Stimulated activated CD8-positive, alpha-beta memory T cell treated with anti-CD3 and anti-CD28 coated beads, Interleukin-7, amount 100 ng/mL, for 24 hours (primary cell): Measurements from ENCODE around the gene CYP20A1.
"Not testable (repeated sequence)": the region's sequence is repeated elsewhere in the genome, so short reads cannot be mapped to it uniquely, and the experiment has no call there.

ENCODE experiments used
- DNase-seq: peaks from one replicate; pipeline ENCODE4 v3.0.0-alpha.2; 2020; ENCODE audit warnings: low read depth

The CYP20A1 gene

GRCh38 chr2:203282101-203282500, 43.3 kb downstream of the CYP20A1 start:
- no peak for DNase-seq

DNA sequence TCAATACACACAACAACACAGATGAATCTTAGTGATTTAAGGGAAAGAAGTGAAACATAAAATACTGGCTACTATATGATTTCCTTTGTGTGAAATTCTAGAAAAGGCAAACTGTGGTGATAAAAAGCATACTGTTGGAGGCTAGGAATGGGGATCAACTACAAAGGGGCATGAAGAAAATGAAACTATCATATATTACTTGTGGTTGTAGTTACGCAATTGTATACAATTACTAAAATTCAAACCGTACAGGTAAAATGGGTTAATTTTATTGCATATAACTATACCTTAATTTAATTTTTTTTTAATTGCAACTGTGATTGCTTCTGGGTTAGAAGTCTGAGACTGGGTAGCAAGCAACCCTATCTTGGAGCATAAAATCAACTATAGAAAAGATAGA, 47.7 kb downstream of the CYP20A1 start:
- DNase-seq = no peak

DNA sequence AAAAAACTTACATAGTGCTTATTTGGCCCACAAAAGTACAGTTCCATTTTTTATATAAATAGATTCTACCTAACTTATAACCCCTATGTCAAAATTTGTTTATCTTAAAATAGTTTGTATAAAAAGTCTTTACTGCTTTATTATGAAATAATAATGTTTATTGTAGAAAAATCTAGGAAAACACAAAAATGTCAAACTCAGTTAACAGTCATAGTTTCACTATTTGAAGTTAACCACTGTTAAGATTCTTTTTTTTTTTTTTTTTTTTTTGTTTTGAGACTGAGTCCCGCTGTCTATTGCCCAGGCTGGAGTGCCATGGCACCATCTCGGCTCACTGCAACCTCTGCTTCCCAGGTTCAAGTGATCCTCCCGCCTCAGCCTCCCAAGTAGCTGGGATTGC, 62.8 kb downstream of the CYP20A1 start:
- DNase-seq = no peak

DNA sequence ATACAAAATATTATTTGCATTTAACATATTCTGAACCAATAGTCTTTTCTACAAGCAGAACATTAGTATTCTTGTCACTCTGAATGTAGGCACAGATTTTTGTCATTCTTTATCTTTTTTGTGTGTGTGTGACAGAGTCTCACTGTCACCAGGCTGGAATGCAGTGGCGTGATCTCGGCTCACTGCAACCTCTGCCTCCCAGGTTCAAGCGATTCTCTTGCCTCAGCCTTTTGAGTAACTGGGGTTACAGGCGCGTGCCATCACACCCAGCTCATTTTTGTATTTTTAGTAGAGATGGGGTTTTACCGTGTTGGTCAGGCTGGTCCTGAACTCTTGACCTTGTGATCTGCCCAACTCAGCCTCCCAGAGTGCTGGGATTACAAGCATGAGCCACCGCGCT, 63.8 kb downstream of the CYP20A1 start:
- not testable (repeated sequence) for DNase-seq

GRCh38 chr2:203310688-203311436, 72.0 kb downstream of the CYP20A1 start:
- DNase-seq = no peak

DNA sequence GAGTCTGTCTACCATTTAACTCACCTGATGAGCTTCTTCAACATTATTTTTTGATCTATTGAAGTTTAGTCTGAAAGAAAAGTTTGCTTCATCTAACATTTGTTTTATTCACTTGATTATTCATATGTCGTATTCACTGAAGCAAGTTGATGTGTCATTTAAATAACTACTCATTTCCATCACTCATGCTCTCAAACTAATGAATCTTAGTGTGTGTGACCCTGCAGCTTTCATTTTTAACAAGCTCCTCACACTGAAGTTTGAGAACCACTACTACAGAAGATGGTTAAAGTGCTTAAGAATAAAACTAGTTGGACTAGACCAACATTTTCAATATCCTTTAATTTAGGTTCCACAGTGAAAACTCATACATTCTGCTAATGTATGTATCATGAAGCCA, 87.5 kb downstream of the CYP20A1 start:
- no peak for DNase-seq

GRCh38 chr2:203327582-203327900, 88.7 kb downstream of the CYP20A1 start:
- DNase-seq = no peak

- peak; percentile 52 for DNase-seq
These were observed 89.3 kb downstream of the CYP20A1 start, which contains the start of gene ABI2 for GRCh38 chr2:203327901-203328759. Gene ABI2, plus strand, starts transcription at chr2:203328394. Its CDS starts 121 bp downstream, at chr2:203328515.

- DNase-seq = peak; percentile 33
These were observed 90.1 kb downstream of the CYP20A1 start for GRCh38 chr2:203328760-203329540.

- no peak for DNase-seq
These were observed 91.6 kb downstream of the CYP20A1 start for GRCh38 chr2:203330434-203330833.

DNA sequence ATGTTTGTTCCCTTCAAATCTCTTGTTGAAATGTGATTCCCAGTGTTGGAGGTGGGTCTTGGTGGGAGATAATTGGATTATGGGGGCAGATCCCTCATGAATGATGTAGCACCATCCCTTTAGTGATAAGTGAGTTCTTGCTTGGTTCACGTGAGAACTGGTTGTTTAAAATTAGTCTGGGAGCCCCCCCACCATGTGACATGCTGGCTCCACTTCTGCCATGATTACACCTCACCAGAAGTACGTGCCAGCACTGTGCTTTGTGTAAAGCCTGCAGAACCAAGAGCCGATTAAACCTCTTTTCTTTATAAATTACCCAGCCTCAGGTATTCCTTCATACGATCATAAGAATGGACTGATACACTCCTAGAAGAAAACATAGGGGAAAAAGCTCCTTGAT, 99.5 kb downstream of the CYP20A1 start:
- no peak for DNase-seq

DNA sequence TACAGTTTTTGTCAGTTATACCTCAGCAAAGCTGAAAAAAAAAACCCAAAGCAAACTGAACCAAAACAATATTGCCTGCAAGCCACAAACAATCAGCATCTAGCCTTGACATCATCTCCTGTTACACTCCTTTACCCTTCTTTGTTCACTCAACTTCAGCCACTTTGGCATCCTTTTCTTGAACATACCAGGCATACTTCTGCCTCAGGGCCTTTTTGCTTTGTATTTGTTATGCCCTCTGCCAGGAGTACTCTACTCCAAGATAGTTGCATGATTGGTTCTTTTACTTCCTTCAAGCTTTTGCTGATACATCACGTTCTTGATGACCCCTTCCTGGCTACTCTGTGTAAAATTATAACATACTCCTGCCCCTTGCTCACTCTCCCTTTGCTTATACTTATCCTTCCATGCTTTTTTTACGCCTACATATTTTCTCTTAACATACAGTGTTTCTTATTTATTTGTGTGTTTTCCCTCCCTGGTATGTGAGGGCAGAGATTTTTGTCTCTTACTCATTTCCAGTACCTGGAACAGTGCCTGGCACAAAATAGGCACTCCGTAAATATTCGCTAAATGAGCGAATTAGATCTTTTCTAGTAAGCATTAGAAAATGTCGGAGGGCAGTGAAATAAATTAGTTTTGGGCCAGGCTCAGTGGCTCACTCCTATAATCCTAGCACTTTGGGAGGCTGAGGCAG, 102.1 kb downstream of the CYP20A1 start:
- DNase-seq = no peak

GRCh38 chr2:203341741-203342310, 103.0 kb downstream of the CYP20A1 start:
- no peak for DNase-seq

DNA sequence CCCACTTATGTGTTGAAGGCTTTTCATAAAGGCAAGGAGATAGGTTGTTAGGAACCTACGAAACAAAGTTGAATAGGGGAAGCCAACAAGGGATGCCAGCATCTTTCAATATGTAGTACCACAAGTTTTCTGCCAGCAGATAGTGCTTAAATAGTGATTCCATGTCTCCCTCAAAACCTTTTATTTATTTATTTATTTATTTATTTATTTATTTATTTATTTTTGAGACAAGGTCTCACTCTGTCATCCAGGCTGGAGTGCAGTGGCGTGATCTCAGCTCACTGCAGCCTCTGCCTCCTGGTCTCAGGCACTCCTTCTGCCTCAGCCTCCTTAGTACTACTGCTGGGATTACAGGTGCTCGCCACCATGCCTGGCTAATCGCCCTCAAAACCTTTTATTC, 103.6 kb downstream of the CYP20A1 start:
- not testable (repeated sequence) for DNase-seq

DNA sequence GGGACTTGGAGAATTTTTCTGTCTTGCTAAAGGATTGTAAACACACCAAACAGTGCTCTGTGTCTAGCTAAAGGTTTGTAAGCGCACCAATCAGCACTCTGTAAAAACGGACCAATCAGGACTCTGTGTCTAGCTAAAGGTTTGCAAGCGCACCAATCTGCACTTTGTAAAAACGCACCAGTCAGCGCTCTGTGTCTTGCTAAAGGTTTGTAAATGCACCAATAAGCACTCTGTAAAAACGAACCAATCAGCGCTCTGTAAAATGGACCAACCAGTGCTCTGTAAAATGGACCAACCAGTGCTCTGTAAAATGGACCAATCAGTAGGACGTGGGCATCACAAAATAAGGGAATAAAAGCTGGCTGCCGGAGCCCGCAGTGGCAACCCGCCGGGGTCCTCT, 105.8 kb downstream of the CYP20A1 start:
- no peak for DNase-seq

DNA sequence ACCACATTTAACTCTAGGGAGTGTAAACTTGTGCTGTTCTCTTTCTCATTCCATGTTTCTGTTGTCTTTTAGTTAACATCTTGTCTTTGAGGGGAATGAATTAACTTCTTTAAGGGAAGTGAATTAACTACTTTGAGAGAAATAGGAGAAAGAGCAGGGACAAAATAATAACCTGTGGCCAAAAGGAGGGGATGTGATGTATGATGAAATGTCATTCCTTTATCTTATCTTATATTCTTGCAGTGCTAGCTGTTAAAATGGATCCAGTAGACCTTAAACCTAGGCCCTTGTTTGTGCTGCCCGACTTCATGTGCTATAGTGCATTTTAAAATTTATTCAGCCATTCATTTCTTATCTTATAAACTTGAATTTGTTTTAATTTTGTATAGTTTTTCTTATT, 107.8 kb downstream of the CYP20A1 start:
- DNase-seq = no peak

GRCh38 chr2:203347375-203347774, 108.6 kb downstream of the CYP20A1 start:
- DNase-seq = no peak

DNA sequence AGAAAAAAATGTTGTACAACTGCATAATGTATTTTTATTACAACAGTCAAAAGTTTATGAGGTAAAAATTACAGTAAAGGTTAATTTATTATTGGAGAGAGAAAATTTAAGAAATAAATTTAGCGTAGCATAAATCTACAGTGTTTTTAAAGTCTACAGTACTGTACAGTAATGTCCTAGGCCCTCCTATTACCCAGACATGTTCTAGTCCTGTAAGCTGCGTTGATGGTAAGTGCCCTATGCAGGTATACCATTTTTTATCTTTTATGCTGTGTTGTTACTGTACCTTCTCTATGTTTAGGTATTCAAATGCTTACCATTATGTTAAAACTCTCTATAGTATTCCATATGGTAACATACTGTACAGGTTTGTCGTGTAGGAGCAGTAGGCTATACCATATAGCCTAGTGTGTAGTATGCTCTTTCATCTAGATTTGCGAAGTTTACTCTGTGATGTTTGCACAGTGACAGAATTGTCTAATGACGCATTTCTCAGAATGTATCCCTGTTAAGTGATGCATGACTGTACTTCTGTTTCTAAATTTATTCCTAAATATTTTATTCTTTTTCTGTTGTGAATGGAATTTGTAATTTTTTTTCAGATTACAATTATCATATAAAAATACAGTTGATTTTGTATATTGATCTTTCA, 113.9 kb downstream of the CYP20A1 start:
- no peak for DNase-seq

DNA sequence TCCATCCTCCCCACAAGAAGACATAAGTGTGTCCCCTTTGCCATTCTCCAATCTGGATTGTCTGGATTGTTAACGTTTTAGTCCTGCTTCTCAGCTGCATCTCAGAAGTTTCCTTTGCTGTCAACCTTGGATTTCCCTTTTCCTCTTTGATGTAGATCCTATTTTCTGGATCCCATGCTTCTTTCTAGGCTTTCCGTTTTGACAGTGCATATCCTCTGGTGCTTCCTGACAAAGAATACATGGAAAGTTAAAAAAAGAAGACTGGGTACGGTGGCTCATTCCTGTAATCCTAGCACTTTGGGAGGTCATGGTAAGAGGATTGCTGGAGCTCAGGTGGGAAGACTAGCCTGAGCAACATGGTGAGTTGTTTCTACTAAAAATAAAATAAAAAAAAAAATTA, 116.1 kb downstream of the CYP20A1 start:
- DNase-seq = no peak
